WTC11 (cell line): Measurements from ENCODE around the gene MTSS2. TPM values are rescaled to one million over a fixed set of nuclear protein-coding genes. Genes with fewer than 3 reads are reported as not detected.

ENCODE experiments used
- ATAC-seq: fragments of 200-7000 bp; cut with Tn5 transposase; 2 replicates; pipeline ENCODE4 v1.10.0; 2021; ENCODE audit warnings: mild to moderate bottlenecking, moderate library complexity
- CTCF ChIA-PET: fragments of 300-600 bp; sonication (Branson Sonifier 250); formaldehyde crosslinking; loops from one replicate; lab custom pipeline; 2021; ENCODE audit warnings: antibody characterized with exemption; lab: Charles Lee
- POLR2A ChIA-PET: fragments of 350-600 bp; sonication (Branson Sonifier 250); formaldehyde crosslinking; loops from one replicate; lab custom pipeline; 2021; ENCODE audit warnings: antibody characterized with exemption; lab: Charles Lee
- DNase-seq: peaks from one replicate; pipeline ENCODE4 v3.0.0; 2021; ENCODE audit warnings: low spot score
- H3K27ac Mint-ChIP-seq: 2 replicates; pipeline ENCODE4 v1.8.0; 2021; ENCODE audit warnings: mixed read lengths
- H3K27me3 Mint-ChIP-seq: 2 replicates; pipeline ENCODE4 v1.8.0; 2021; ENCODE audit warnings: low read depth, mild to moderate bottlenecking, moderate library complexity, mixed read lengths
- H3K36me3 Mint-ChIP-seq: 2 replicates; pipeline ENCODE4 v1.8.0; 2021; ENCODE audit warnings: mixed read lengths
- H3K4me1 Mint-ChIP-seq: 2 replicates; pipeline ENCODE4 v1.8.0; 2022; ENCODE audit warnings: mixed read lengths
- H3K4me3 Mint-ChIP-seq: 2 replicates; pipeline ENCODE4 v1.8.0; 2021; ENCODE audit warnings: mild to moderate bottlenecking, moderate library complexity, mixed read lengths
- H3K9me3 Mint-ChIP-seq: 2 replicates; pipeline ENCODE4 v1.8.0; 2021; ENCODE audit warnings: mixed read lengths
- ATF1 ChIP-seq: sonication (generic); formaldehyde crosslinking; IDR thresholded peaks from 2 replicates; pipeline ENCODE4 v1.8.1; 2023; ENCODE audit warnings: mild to moderate bottlenecking, moderate library complexity, missing genetic modification reagents
- CDX4 ChIP-seq: fragments of 250-450 bp; sonication (Bioruptor Pico); IDR thresholded peaks from 2 replicates; pipeline ENCODE4 v1.9.0; 2021; ENCODE audit warnings: moderate library complexity, mild to moderate bottlenecking, inconsistent platforms, borderline replicate concordance
- ELF4 ChIP-seq: sonication (generic); formaldehyde crosslinking; IDR thresholded peaks from 2 replicates; pipeline ENCODE4 v1.8.1; 2022; ENCODE audit warnings: low read depth, mild to moderate bottlenecking, moderate library complexity, missing genetic modification reagents
- EMX1 ChIP-seq: fragments of 250-450 bp; sonication (Bioruptor Pico); IDR thresholded peaks from 2 replicates; pipeline ENCODE4 v1.8.0; 2021; ENCODE audit warnings: mild to moderate bottlenecking
- FOXP1 ChIP-seq: sonication (generic); formaldehyde crosslinking; IDR thresholded peaks from 2 replicates; pipeline ENCODE4 v1.8.0; 2022; ENCODE audit warnings: missing genetic modification reagents, mild to moderate bottlenecking, moderate library complexity, borderline replicate concordance
- GTF2I ChIP-seq: fragments of 250-450 bp; sonication (Bioruptor Pico); conservative IDR thresholded peaks from 2 replicates; pipeline ENCODE4 v1.4.0; 2021; ENCODE audit warnings: mild to moderate bottlenecking
- MXD4 ChIP-seq: fragments of 250-450 bp; sonication (Bioruptor Pico); IDR thresholded peaks from 2 replicates; pipeline ENCODE4 v1.8.0; 2021; ENCODE audit warnings: mild to moderate bottlenecking, moderate library complexity, borderline replicate concordance
- NR1H2 ChIP-seq: sonication (generic); formaldehyde crosslinking; IDR thresholded peaks from 2 replicates; pipeline ENCODE4 v1.9.0; 2021; ENCODE audit warnings: mild to moderate bottlenecking, moderate library complexity, missing genetic modification reagents
- PRDM15 ChIP-seq: sonication (generic); formaldehyde crosslinking; IDR thresholded peaks from 2 replicates; pipeline ENCODE4 v1.8.0; 2022; ENCODE audit warnings: missing genetic modification reagents
- RELA ChIP-seq: sonication (generic); formaldehyde crosslinking; IDR thresholded peaks from 2 replicates; pipeline ENCODE4 v1.8.1; 2022; ENCODE audit warnings: missing genetic modification reagents, mild to moderate bottlenecking, borderline replicate concordance
- TCF7 ChIP-seq: sonication (generic); formaldehyde crosslinking; IDR thresholded peaks from 2 replicates; pipeline ENCODE4 v1.8.0; 2022; ENCODE audit warnings: mild to moderate bottlenecking, low read depth, missing genetic modification reagents, moderate library complexity
- TEAD1 ChIP-seq: sonication (generic); formaldehyde crosslinking; IDR thresholded peaks from 2 replicates; pipeline ENCODE4 v1.8.0; 2022; ENCODE audit warnings: mild to moderate bottlenecking, missing genetic modification reagents
- TEAD4 ChIP-seq: sonication (generic); formaldehyde crosslinking; IDR thresholded peaks from 2 replicates; pipeline ENCODE4 v1.8.0; 2022; ENCODE audit warnings: mild to moderate bottlenecking, missing genetic modification reagents
- USF1 ChIP-seq: sonication (generic); formaldehyde crosslinking; IDR thresholded peaks from 2 replicates; pipeline ENCODE4 v1.8.0; 2022; ENCODE audit warnings: mild to moderate bottlenecking, missing genetic modification reagents
- ZNF425 ChIP-seq: fragments of 250-450 bp; sonication (Bioruptor Pico); conservative IDR thresholded peaks from 2 replicates; pipeline ENCODE4 v1.9.0; 2021; ENCODE audit warnings: mild to moderate bottlenecking
- ZNF512 ChIP-seq: sonication (generic); formaldehyde crosslinking; IDR thresholded peaks from 2 replicates; pipeline ENCODE4 v1.8.1; 2022; ENCODE audit warnings: missing genetic modification reagents, borderline replicate concordance
- total RNA-seq: library from RNA; stranded (reverse); gene quantifications from 3 replicates; pipeline ENCODE4 v1.2.3, GENCODE V29; 2021

Gene MTSS2
- total RNA-seq, 1 experiment from 2014 or later = 28.3 TPM

GRCh38 chr16:70696952-70697593, 11.2 kb upstream of the MTSS2 start:
- no peaks in the 10 kb centered on the region for H3K9me3 Mint-ChIP-seq
- peaks cover 24% of the 10 kb centered on the region for H3K4me1 Mint-ChIP-seq
- no peak for DNase-seq
- no peak for ATAC-seq
- H3K4me3 Mint-ChIP-seq = no peak overlapping the region
- H3K36me3 Mint-ChIP-seq = peaks cover 2% of the 10 kb centered on the region; the same call in 1 of the 2 replicates
- ChIA-PET CTCF (interaction anchor here (0.6 to 2.5 kb wide), 4 partner anchors 17 to 677 kb away, joined by 3 to 15 read pairs (median 8); no protein-coding TSS in a partner anchor), POLR2A (no interaction called here)
- no peak for TF ChIP-seq ZNF425
- TF ChIP-seq FOXP1 (CRISPR knock-in tag) = no peak
- TF ChIP-seq PRDM15 (CRISPR knock-in tag) = no peak
- TF ChIP-seq GTF2I (CRISPR knock-in tag) = no peak
- TF ChIP-seq ZNF512 (CRISPR knock-in tag) = no peak
- no peak for TF ChIP-seq USF1 (CRISPR knock-in tag)
- no peak for TF ChIP-seq ELF4 (CRISPR knock-in tag)
- TF ChIP-seq MXD4 (CRISPR knock-in tag) = no peak
- no peak for TF ChIP-seq CDX4 (CRISPR knock-in tag)
- TF ChIP-seq TCF7 (CRISPR knock-in tag) = no peak
- TF ChIP-seq EMX1 (CRISPR knock-in tag) = no peak
- TF ChIP-seq NR1H2 (CRISPR knock-in tag) = no peak
- TF ChIP-seq RELA (CRISPR knock-in tag) = no peak
- no peak for TF ChIP-seq TEAD1
- no peak for TF ChIP-seq ATF1 (CRISPR knock-in tag)
- no peak for TF ChIP-seq TEAD4 (CRISPR knock-in tag)
- no peaks in the 10 kb centered on the region for H3K27me3 Mint-ChIP-seq
- H3K27ac Mint-ChIP-seq = no peak overlapping the region; the same call in 1 of the 2 replicates
